ENCODE data around the gene GSG1L.

The GSG1L gene

DNA sequence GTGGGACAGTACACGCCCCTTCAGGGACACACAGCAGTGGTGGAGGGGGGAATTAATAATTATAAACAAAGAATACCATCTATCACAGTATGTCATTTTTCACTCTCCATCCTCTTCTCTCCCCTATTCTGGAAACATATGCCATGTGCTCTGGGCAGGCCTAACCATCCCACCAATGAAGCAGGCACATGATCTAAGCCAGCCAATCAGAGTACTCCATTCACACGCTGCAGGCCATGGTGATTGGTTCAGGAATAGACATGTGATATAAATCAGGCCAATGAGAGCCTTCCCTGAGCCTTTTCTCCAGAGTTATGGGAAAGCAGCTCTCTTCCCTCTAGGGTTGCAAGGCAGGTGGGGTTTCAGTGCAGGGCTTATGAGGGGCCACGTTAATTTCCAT, 36.5 kb downstream of the GSG1L start:
- no peak for DNase-seq (ENCODE audit: low read depth in 1 of 2, low spot score in 1 of 2)

DNA sequence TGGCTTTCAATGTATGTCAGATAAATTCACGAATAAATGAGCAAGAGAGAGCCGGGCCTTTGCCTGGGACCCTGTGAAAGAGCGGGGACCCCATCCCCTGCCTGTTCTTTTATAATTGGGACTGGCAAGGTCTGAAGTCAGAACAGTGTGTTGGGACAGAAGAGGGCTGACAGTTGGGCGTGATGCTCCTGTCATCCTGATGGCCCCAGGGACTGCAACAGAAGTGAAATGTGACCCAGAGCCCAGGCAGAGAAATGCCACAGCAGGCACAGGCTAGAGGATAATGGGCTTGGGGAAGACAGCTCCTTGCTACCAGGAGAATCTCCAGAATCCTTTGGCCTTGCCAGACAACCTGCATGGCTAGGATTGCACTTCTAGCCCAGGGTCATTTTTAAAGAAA, 37.9 kb downstream of the GSG1L start:
- no peak for DNase-seq (ENCODE audit: low read depth in 1 of 2, low spot score in 1 of 2)

DNA sequence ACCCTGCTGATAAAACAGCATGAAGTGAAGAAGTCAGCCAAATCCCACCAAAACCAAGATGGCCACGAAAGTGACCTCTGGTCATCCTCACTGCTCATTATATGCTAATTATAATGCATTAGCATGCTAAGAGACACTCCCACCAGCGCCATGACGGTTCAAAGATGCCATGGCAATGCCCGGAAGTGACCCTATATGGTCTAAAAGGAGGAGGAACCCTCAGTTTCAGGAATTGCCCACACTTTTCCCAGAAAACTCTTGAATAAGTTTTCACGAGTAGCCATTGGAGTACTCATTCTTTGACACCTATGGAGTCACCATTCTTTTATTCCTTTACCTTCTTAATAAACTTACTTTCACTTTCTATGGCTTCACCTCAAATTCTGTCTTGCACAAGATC, 44.3 kb downstream of the GSG1L start:
- no peak for DNase-seq (ENCODE audit: low read depth in 1 of 2, low spot score in 1 of 2)

- DNase-seq (ENCODE audit: low read depth in 1 of 2, low spot score in 1 of 2): no peak
Observed at GRCh38 chr16:28014851-28015250, 48.7 kb downstream of the GSG1L start.

GRCh38 chr16:28013878-28014277, 49.6 kb downstream of the GSG1L start:
- DNase-seq (ENCODE audit: low read depth in 1 of 2, low spot score in 1 of 2): no peak

DNA sequence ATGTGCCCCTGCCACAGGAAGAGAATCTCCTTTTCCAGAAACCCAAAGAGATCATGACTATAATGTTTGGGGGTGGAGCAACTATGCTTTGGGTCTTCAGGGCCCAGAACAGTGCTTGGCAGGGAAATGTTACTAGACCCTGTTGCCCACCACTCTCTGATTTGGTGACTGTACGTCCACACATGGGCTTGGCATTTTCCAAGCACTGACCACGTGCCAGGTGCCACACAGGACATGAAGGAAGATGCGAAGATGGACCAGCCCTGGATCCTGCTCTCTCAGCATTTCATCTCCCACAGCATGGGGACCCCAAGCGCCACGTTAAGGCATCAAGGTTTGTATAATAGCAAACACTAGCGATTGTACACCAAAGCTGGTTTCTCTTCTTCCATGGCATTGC, 50.1 kb downstream of the GSG1L start:
- no peak for DNase-seq (ENCODE audit: low read depth in 1 of 2, low spot score in 1 of 2)

GRCh38 chr16:28011971-28012445, 51.5 kb downstream of the GSG1L start:
- no peak for DNase-seq (ENCODE audit: low read depth in 1 of 2, low spot score in 1 of 2)

- DNase-seq (ENCODE audit: low read depth in 1 of 2, low spot score in 1 of 2): no peak
Observed at GRCh38 chr16:28011223-28011622, 52.3 kb downstream of the GSG1L start.

DNA sequence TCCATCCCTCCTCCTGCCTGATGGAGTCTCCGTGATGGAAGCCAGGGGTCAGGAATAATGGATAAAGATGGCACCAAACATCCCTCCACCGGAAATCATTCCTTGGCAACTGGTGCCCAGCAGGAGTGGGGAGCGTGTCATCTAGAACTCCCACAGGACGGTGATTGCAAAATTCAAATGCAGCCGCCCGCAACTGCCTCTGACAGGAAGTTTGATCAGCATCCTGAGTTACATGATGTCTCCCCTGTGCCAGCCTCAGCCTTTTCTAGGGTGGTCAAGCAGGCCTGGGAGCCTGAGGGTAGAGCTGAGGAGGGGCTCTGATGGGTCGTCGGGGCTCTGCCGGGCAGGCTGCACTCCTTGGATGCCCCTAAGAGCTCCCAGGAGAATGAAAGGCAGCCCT, 52.8 kb downstream of the GSG1L start:
- no peak for DNase-seq (ENCODE audit: low read depth in 1 of 2, low spot score in 1 of 2)

DNA sequence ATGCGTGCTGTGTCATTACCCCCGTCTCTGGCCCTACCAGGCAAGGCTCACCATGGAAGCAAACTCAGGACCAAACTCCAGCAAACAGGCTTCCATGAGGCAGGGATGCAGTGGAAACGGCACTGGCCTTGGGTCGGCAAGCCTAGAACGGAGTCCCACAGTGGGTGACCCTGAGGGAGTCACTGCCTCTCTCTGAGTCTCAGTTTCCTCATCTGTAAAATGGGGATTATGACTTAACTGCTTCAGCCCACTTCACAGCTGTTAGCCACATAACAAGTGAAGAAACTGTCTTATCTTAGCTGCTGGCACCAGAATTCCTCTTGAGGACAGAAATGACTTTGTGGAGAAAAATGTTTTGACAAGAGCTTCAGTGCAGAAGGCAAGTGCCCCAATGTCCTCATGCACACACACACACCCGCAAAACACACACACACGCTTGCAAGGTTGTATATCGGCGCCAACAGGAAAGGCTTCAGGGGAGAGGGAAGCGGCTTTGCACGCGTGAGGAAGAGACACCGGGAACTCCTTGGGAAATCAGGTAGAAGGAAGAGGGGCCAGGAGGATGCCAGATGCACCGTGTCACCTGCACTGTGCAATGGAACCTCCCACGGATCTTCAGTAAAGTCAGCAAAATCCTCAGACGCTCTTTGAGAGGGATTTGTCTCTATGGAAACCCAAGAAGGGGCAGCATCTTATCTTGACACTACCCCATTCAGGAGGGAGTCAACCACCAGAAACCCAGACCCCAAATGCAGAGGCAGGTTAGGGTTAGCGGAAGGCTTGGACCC, 53.7 kb downstream of the GSG1L start:
- no peak for DNase-seq (ENCODE audit: low read depth in 1 of 2, low spot score in 1 of 2)

DNA sequence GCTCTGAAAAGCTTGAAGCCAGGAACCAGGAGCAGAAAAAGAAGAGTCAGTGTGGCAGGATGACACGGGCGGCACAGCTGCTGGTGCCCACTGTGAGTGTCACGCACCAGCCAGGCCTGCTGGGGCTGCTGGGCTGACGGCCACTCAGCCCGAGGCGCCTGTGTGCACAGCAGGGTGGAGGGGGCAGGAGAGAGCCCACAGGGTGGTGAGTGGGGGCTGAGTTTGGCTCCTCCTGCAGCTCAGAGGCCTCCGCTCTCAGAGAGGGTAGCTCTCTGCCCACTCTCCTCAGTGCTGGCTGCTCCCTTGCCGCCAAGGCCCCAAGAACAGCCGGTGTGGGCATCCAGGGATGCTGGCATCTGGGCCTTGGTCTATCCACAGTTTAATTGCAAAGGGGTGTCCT, 59.6 kb downstream of the GSG1L start:
- no peak for DNase-seq (ENCODE audit: low read depth in 1 of 2, low spot score in 1 of 2)

GRCh38 chr16:28003021-28003865, 60.3 kb downstream of the GSG1L start:
- no peak for DNase-seq (ENCODE audit: low read depth in 1 of 2, low spot score in 1 of 2)

DNA sequence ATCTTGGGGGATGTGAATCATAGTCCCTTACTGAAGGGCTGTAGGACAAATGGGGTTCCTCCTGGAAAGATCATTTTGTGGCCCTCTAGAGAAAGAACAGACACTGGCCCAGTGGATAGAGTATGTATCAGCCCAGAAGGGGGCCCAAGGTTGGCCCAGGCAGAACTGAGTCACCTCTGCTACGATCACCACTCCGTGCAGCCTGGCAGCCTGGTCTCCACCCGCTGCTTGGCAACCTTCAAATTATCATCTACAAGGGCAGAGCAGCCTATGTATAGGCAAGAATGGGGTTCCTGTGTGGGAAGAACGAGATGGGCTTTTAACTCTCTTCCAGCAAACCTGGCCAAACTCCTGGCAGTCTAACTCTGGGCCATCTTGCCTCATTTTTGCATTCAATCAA, 61.9 kb downstream of the GSG1L start:
- DNase-seq (ENCODE audit: low read depth in 1 of 2, low spot score in 1 of 2): no peak

GRCh38 chr16:28001184-28001583, 62.3 kb downstream of the GSG1L start:
- DNase-seq (ENCODE audit: low read depth in 1 of 2, low spot score in 1 of 2): no peak

- no peak for DNase-seq (ENCODE audit: low read depth in 1 of 2, low spot score in 1 of 2)
Observed at GRCh38 chr16:28000314-28001169, 63.0 kb downstream of the GSG1L start.

- no peak for DNase-seq (ENCODE audit: low read depth in 1 of 2, low spot score in 1 of 2)
Observed at GRCh38 chr16:27999687-28000086, 63.8 kb downstream of the GSG1L start.

DNA sequence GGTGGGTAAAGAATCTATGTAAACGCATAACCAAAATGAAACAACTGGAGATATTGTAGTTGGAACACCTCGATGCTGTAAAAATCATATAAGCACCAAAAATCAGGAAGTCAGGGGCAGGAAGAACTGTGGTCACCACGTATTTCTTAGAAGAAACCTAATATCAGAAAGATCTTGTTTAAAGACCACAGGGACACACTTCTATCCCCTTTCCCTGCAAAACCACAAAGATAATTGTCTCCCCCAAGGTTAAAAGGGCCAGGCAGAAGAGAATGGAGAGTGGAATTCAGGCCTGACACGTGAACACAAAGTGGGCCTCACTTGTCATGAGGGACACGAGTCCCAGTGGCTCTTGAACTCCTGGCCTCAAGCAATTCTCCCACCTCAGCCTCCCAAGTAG, 68.1 kb downstream of the GSG1L start:
- DNase-seq (ENCODE audit: low read depth in 1 of 2, low spot score in 1 of 2): no peak

- no peak for DNase-seq (ENCODE audit: low read depth in 1 of 2, low spot score in 1 of 2)
Observed at GRCh38 chr16:27994686-27995085, 68.8 kb downstream of the GSG1L start.

GRCh38 chr16:27993587-27993986, 69.9 kb downstream of the GSG1L start:
- DNase-seq (ENCODE audit: low read depth in 1 of 2, low spot score in 1 of 2): no peak

DNA sequence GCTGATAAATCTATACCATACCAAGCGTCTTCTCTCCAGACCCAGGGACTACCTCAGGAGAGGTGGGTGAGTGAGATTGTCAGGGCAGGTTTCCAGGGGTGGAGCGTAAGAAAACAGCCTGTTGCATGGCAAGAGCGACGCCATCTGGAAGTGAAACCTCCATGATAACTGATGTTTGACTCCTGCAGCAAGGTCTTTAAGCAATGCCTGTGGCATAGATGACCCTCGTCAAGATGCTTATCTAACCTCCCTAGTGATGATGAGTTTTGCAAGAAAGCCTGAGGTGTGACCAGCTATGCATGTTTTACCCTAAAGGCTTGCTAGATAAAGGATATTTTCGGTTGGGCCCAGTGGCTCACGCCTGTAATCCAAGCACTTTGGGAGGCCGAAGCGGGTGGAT, 71.6 kb downstream of the GSG1L start:
- DNase-seq (ENCODE audit: low read depth in 1 of 2, low spot score in 1 of 2): no peak

GRCh38 chr16:27985981-27986380, 77.5 kb downstream of the GSG1L start:
- no peak for DNase-seq (ENCODE audit: low read depth in 1 of 2, low spot score in 1 of 2)

Measured in activated T-helper 1 cell treated with anti-CD3 and anti-CD28 coated beads, Interleukin-2, amount 50 U/mL, for 16 hours (primary cell).